Testis (tissue), 5 donors: Measurements from ENCODE around the gene RORB. TPM values are rescaled to one million over a fixed set of nuclear protein-coding genes. Genes with fewer than 3 reads are reported as not detected.

Source experiments
- DNase-seq: peaks from one replicate; pipeline ENCODE4 v3.0.0-alpha.2; 2019
- H3K27ac ChIP-seq, 2 donors: fragments of 200-600 bp; sonication (generic); one replicate each; pipeline ENCODE4 v1.5.1; 2019
- H3K27me3 ChIP-seq: fragments of 200-600 bp; sonication (generic); one replicate; pipeline ENCODE4 v1.5.1; 2019
- H3K36me3 ChIP-seq: fragments of 200-600 bp; sonication (generic); one replicate; pipeline ENCODE4 v1.5.1; 2017; ENCODE audit warnings: low read depth; ENCODE audit errors: missing control alignments
- H3K4me1 ChIP-seq: fragments of 200-600 bp; sonication (generic); one replicate; pipeline ENCODE4 v1.5.1; 2019
- H3K4me3 ChIP-seq, 2 donors: fragments of 200-600 bp; sonication (generic); one replicate each; pipeline ENCODE4 v1.5.1; 2017 to 2019
- H3K9me3 ChIP-seq: fragments of 200-600 bp; sonication (generic); one replicate; pipeline ENCODE4 v1.5.1; 2017
- CTCF ChIP-seq, 3 experiments: fragments of 450-650 bp in 2 of 3; fragments of 200-600 bp in 1 of 3; sonication (generic) in 1 of 3; IDR thresholded peaks; one replicate each; pipeline ENCODE4 v1.5.1; 2016 to 2019; ENCODE audit warnings: antibody characterized with exemption in 3 of 3, mild to moderate bottlenecking in 2 of 3, moderate library complexity in 1 of 3
- POLR2A ChIP-seq: fragments of 450-650 bp; IDR thresholded peaks from one replicate; pipeline ENCODE4 v1.6.1; 2017; ENCODE audit warnings: antibody characterized with exemption, mild to moderate bottlenecking, moderate library complexity
- WGBS, 2 donors: methylation state at CpG; one replicate each; pipeline ENCODE4 v1.1.5; 2018; 5-methylcytosine and 5-hydroxymethylcytosine counted together
- intact Hi-C: fragments of 100-400 bp; cut with DNase I; formaldehyde crosslinking; loops from one replicate; pipeline ENCODE4 v1.15.1; 2023; ENCODE audit warnings: low total_unique reads
- long read RNA-seq, 2 donors: transcript quantifications; one replicate each; lab custom pipeline, GENCODE V29; 2026
- polyA plus RNA-seq: library from polyadenylated mRNA; stranded (reverse); fragments of 350-450 nt; fragmentation: Illumina TruSeq; extraction: RNeasy Lipid Tissue Mini Kit (QIAGEN cat#74804); gene quantifications from one replicate; pipeline ENCODE4 v1.2.3, GENCODE V29; 2014; ENCODE audit warnings: low read depth, low replicate concordance; ENCODE audit not compliant: insufficient read depth
- total RNA-seq, 2 donors: library from RNA; depleted of rRNA; stranded (reverse); fragments of >200 nt; gene quantifications; one replicate each; pipeline ENCODE4 v1.2.3, GENCODE V29; 2016

The RORB gene
- 1 to 10 TPM in 1 of 2 donors, under 1 TPM in 1; 0.87 to 1.5 TPM for total RNA-seq
- polyA plus RNA-seq = 0.90 TPM
- long read RNA-seq, donor 1 = 0 reads
- long read RNA-seq, donor 2 = 0 reads

GRCh38 chr9:74496819-74497747, at the start of gene RORB:
TSS of gene RORB (plus strand) at chr9:74497335. CDS start at chr9:74497977, 642 bp downstream.
- Histone ChIP-seq H3K4me1 (peaks cover 13% of the 10 kb centered on the region), H3K27me3 (no peaks in the 10 kb centered on the region), H3K27ac (no peak within 1 kb of the TSS), H3K4me3 (peak within 1 kb of the TSS; percentile 46 to 56), H3K36me3 (no peaks in the 10 kb centered on the region), H3K9me3 (no peaks in the 10 kb centered on the region)
- WGBS, 2 donors = 0 to 1% methylated on average over 21 to 50 of the region's 50 CpGs
- peak; percentile 76 for DNase-seq
- no peak for TF ChIP-seq CTCF (IDR thresholded peaks at IDR 0.05)
- TF ChIP-seq POLR2A = no peak
- intact Hi-C loops = no loop called here

GRCh38 chr9:74447451-74448193, 49.5 kb upstream of the RORB start:
- intact Hi-C loops = no loop called here
- Histone ChIP-seq H3K9me3 (no peaks in the 10 kb centered on the region), H3K4me3 (no peak overlapping the region), H3K27ac (no peak overlapping the region), H3K36me3 (no peaks in the 10 kb centered on the region), H3K27me3 (no peaks in the 10 kb centered on the region), H3K4me1 (no peaks in the 10 kb centered on the region)
- no peak for TF ChIP-seq CTCF (IDR thresholded peaks at IDR 0.05)
- no peak for TF ChIP-seq POLR2A
- WGBS, 2 donors = 50 to 85% methylated on average over 2 of the region's 2 CpGs
- no peak for DNase-seq

- no peaks in the 10 kb centered on the region for H3K27me3 ChIP-seq
- H3K27ac ChIP-seq = no peak overlapping the region
- intact Hi-C loops = no loop called here
- H3K36me3 ChIP-seq = no peaks in the 10 kb centered on the region
- WGBS, 2 donors = 81 to 86% methylated on average over 2 of the region's 2 CpGs
- no peak overlapping the region for H3K4me3 ChIP-seq
- DNase-seq = no peak
- no peaks in the 10 kb centered on the region for H3K4me1 ChIP-seq
- no peak for TF ChIP-seq CTCF (IDR thresholded peaks at IDR 0.05)
- TF ChIP-seq POLR2A = no peak
- H3K9me3 ChIP-seq = no peaks in the 10 kb centered on the region
These were observed 48.1 kb upstream of the RORB start for GRCh38 chr9:74449060-74449459.

GRCh38 chr9:74458832-74459231, 38.3 kb upstream of the RORB start:
- DNase-seq = no peak
- Histone ChIP-seq H3K27me3 (no peaks in the 10 kb centered on the region), H3K9me3 (no peaks in the 10 kb centered on the region), H3K4me3 (no peak overlapping the region), H3K27ac (no peak overlapping the region), H3K36me3 (no peaks in the 10 kb centered on the region), H3K4me1 (no peaks in the 10 kb centered on the region)
- 38 to 54% methylated on average over 4 of the region's 4 CpGs for WGBS, 2 donors
- intact Hi-C loops = no loop called here
- TF ChIP-seq CTCF (IDR thresholded peaks at IDR 0.05) = no peak
- no peak for TF ChIP-seq POLR2A
